ENCODE results near the gene LAD1.

GRCh38 chr1:201401700-201402099 lies 2.6 kb upstream of the LAD1 start:
- no peak for TF ChIP-seq GATA3 (IDR thresholded peaks at IDR 0.05; ENCODE audit: low read depth, low read length)
- TF ChIP-seq GATA2 (IDR thresholded peaks at IDR 0.05; ENCODE audit: low read depth, low read length) = no peak

All from SH-SY5Y (cell line).